GM08714 (cell line): Measurements from ENCODE around the gene UBAP1.
"Not testable (repeated sequence)": the region's sequence is repeated elsewhere in the genome, so short reads cannot be mapped to it uniquely, and the experiment has no call there.

ENCODE experiments used
- H3K4me3 ChIP-seq: fragments of 200-500 bp; sonication (Bioruptor generic); 2 replicates; pipeline ENCODE4 v1.5.1; 2014; ENCODE audit warnings: mild to moderate bottlenecking, low read length, inconsistent platforms
- ZNF274 ChIP-seq: IDR thresholded peaks from 2 replicates; pipeline ENCODE4 v1.6.1; 2012; ENCODE audit warnings: mild to moderate bottlenecking, low read depth, low read length

The UBAP1 gene

GRCh38 chr9:34289159-34289558 is 110.3 kb downstream of the UBAP1 start:
- TF ChIP-seq ZNF274 = no peak
- H3K4me3 ChIP-seq = no peak overlapping the region

DNA sequence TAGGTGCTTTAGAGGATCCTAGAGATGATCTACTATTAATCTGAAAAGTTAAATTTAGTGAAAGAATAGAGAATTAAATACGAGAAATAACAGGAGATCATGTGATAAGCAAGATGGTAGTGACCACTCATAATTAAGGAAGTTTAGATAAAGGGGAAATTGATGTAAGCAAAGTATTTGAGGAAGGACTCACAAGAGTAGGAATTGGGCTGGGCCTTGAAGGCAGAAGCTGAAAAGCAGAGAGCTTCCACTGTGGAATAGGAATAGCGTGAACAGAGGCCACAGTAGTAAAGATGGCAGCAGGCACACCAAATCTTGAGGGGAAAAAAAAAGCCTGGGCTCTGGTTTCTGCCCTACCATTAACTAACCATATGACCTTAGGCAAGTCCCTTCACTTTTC is 112.2 kb downstream of the UBAP1 start:
- H3K4me3 ChIP-seq = no peak overlapping the region
- no peak for TF ChIP-seq ZNF274

GRCh38 chr9:34291423-34291822 is 112.6 kb downstream of the UBAP1 start:
- TF ChIP-seq ZNF274 = no peak
- H3K4me3 ChIP-seq = no peak overlapping the region

DNA sequence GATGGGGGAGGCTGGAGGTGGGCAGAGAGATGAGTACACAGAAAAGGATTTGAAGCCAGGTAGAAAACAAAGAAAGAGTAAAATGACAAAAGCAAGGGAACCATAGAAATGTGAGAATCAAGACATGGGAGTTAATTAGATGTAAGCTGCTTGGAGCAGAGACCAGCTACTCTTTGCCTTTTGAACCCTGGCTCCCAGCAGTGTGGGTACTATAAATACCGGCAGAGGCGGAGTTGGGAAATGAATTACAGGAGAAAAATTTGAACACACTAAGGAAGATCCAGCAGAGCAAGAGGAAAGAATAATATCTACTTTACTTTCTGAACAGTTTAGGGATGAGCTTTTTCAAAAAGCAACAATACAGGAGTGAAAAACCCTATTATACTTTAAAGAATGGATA is 113.7 kb downstream of the UBAP1 start:
- H3K4me3 ChIP-seq = no peak overlapping the region
- no peak for TF ChIP-seq ZNF274

DNA sequence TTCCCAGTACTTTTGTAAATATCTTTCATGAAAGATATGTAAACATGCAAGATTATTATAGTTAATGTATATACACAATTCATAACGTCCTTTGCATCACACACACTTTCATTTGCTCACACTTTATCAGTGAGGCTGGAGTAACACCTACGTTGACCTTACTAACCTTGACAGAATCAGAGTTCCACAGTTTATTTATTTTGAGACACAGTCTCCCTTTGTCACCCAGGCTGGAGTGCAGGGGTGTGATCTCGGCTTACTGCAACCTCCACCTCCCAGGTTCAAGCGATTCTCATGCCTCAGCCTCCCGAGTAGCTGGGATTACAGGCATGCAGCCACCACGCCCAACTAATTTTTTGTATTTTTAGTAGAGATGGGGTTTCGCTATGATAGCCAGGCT is 122.2 kb downstream of the UBAP1 start:
- not testable (repeated sequence) for H3K4me3 ChIP-seq
